ENCODE data around the gene CAPN10.

DNA sequence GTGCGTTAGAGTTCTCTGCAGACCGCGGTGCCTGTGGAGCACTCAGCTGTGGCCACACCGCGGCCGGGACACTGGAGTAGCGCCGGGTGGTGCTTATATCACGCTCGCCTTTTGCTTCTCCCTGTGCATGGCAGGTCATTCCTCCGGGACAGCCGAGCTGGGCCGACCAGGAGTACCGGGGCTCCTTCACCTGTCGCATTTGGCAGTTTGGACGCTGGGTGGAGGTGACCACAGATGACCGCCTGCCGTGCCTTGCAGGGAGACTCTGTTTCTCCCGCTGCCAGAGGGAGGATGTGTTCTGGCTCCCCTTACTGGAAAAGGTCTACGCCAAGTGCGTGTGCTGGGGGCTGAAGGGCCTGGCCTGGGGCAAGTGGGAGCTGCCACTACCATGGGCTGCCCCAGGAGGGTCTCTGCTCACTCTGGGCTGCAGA, 4.2 kb downstream of the CAPN10 start:
- no peak for TF ChIP-seq POLR2A (IDR thresholded peaks at IDR 0.05)
- TF ChIP-seq, protein P1, sequence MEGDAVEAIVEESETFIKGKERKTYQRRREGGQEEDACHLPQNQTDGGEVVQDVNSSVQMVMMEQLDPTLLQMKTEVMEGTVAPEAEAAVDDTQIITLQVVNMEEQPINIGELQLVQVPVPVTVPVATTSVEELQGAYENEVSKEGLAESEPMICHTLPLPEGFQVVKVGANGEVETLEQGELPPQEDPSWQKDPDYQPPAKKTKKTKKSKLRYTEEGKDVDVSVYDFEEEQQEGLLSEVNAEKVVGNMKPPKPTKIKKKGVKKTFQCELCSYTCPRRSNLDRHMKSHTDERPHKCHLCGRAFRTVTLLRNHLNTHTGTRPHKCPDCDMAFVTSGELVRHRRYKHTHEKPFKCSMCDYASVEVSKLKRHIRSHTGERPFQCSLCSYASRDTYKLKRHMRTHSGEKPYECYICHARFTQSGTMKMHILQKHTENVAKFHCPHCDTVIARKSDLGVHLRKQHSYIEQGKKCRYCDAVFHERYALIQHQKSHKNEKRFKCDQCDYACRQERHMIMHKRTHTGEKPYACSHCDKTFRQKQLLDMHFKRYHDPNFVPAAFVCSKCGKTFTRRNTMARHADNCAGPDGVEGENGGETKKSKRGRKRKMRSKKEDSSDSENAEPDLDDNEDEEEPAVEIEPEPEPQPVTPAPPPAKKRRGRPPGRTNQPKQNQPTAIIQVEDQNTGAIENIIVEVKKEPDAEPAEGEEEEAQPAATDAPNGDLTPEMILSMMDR (IDR thresholded peaks at IDR 0.05) = no peak
